SK-N-MC (cell line): ENCODE data around the gene ASZ1.

Source experiments
- EZH2 ChIP-seq: fragments of 200-600 bp; sonication (generic); IDR thresholded peaks from one replicate; pipeline ENCODE4 v1.6.1; 2017; ENCODE audit warnings: antibody characterized with exemption
- POLR2AphosphoS5 ChIP-seq: IDR thresholded peaks from 2 replicates; pipeline ENCODE4 v1.6.1; 2012; ENCODE audit warnings: mild to moderate bottlenecking, low read depth, low read length, borderline replicate concordance

DNA sequence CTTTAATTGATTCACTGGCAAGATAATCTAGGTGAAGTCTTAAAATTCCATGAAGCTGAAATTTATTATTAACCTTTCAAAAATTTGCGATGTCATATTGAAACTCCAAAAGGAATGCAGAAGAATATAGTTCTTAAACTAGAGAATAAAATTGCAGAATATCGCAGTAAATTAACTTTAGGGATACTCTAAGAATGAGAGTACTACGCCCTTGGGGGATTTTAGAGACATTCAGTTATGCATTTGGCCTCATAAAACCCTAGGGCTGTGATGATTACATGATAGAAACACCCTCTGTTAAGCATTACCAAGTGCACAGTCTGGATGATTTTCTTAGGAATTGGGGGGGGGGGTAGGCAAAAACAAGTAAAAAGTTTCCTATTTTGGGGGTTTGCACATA, 108.1 kb downstream of the ASZ1 start:
- no peak for TF ChIP-seq POLR2AphosphoS5
- no peak for TF ChIP-seq EZH2
